ENCODE measurements around the gene C12orf42. TPM values are rescaled to one million over a fixed set of nuclear protein-coding genes. Genes with fewer than 3 reads are reported as not detected.

Gene C12orf42
- total RNA-seq, 2 experiments from 2014 or later = 0.19 to 0.24 TPM

DNA sequence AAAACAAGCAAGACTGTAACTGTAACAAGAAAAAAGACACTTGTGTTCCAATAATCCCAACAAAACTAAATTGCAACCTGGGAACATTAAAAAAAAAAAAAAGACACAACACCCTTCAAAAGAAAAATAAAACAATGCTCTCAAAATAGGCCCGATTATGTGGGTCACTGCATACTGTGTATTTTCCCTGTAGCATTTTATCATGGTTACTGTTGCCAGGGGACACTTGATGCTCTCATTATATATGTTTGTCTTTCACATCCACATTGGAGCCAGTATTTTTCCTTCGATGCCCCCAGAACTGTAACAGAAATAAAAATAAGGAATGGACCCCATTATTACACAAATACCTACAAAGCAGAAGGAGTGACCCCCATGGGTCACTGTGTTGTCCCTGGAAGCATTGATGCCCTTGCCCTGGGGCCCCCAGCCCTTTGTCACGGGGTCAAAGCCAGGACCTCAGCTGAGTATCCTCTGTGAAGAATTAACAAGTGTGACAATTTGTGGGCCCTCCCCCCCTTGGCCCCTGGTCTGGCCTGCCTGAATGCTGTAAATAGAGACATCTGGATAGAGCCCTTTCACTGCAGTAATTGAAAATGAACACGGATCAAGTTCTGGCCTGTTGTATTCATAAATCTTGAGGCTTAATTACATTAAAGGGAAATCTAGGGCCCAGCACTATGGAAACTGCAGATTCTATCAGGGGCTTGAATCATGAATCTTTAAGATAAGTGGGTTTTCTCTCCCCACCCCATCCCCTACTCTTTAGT, 72.8 kb downstream of the C12orf42 start:
- Mint-ChIP-seq H3K36me3 (peaks cover 15% of the 10 kb centered on the region), H3K27me3 (no peaks in the 10 kb centered on the region), H3K4me3 (no peak overlapping the region), H3K9me3 (peaks cover 10% of the 10 kb centered on the region), H3K4me1 (no peaks in the 10 kb centered on the region), H3K27ac (no peak overlapping the region)
- no peak for DNase-seq

DNA sequence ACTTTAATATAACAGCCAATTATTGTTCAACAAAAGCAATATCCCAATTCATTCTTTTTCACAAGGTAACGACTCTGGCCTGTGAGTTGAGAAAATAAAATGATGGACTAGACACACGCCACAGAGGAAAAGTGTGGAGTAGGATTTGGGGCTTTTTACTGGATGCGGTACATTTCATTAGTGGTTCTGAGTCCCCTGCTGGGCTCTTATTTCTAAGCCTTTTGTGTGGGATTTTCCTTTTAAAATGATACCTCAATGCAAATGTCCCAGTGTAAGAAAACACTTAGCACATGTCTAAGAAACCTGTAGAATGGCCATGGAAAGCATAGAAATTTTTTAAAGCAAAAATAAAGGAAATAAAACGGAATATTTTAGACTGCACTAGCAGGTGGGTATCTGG, 73.4 kb downstream of the C12orf42 start:
- no peak overlapping the region for H3K27ac Mint-ChIP-seq
- no peaks in the 10 kb centered on the region for H3K27me3 Mint-ChIP-seq
- peaks cover 9% of the 10 kb centered on the region for H3K36me3 Mint-ChIP-seq
- H3K4me1 Mint-ChIP-seq = no peaks in the 10 kb centered on the region
- DNase-seq = no peak
- H3K4me3 Mint-ChIP-seq = no peak overlapping the region
- peaks cover 5% of the 10 kb centered on the region for H3K9me3 Mint-ChIP-seq

DNA sequence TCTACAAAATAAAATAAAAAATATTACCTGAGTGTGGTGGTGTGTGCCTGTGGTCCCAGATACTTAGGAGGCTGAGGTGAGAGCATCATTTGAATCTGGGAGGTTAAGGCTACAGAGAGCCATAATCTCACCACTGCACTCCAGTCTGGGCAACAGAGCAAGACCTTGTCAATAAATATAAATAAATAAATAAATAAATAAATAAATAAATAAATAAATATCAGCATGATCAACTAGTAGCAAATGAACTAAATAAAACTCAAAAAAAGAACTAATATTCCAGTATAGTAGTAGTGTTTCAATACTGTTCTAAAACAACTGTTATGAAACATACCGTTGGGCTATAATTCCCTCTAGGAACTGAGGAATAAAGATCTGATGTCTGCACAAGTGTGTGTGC, 74.4 kb downstream of the C12orf42 start:
- Mint-ChIP-seq H3K27me3 (no peaks in the 10 kb centered on the region), H3K4me1 (no peaks in the 10 kb centered on the region), H3K36me3 (peaks cover 9% of the 10 kb centered on the region), H3K27ac (no peak overlapping the region), H3K4me3 (no peak overlapping the region), H3K9me3 (peaks cover 5% of the 10 kb centered on the region)
- no peak for DNase-seq

DNA sequence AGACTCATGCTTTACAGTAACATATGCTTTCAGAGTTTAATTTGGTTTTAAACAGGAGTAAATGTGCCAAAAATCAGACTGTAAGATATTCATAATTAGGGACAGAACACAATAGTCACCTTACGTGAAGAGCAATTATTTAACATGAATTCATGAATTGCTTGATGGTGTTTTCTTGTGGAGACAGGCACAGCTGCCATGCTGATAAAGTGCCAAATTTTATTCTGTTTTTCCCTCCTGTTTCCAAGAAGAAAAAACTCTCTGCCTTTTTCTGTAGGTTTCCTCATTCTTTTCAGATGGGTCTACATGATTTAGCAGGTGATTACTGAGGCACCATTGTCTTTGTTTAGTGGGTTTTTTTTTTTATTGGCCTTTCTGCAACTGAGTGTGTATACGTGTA, 80.1 kb downstream of the C12orf42 start:
- H3K27ac Mint-ChIP-seq = no peak overlapping the region
- no peak for DNase-seq

DNA sequence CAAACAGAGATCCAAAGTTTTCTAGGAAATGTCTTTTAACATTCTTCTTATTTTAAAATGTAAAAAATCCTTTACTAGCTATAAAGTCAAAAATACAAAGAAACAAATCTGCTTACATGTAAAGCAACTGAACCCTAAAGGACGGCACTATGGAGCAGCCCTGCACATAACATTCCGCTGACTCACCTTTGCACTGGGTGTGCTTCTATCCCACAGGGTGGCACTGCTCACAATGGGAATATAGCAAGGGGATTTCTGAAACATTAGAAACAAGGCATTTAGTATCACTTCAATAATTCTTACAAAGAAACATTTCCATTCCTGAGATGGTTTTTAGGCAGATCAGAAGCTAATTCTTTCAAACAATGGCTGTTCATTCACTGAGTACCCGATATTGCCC, 94.3 kb downstream of the C12orf42 start:
- Mint-ChIP-seq H3K4me3 (no peak overlapping the region), H3K9me3 (no peaks in the 10 kb centered on the region), H3K36me3 (peaks cover 3% of the 10 kb centered on the region), H3K27ac (no peak overlapping the region), H3K27me3 (no peaks in the 10 kb centered on the region), H3K4me1 (peaks cover 2% of the 10 kb centered on the region)
- DNase-seq = no peak

More for the DNA sequence above, 80.1 kb downstream of the C12orf42 start:
- no peaks in the 10 kb centered on the region for H3K4me1 Mint-ChIP-seq
- H3K9me3 Mint-ChIP-seq = peaks cover 4% of the 10 kb centered on the region
- H3K4me3 Mint-ChIP-seq = no peak overlapping the region
- peaks cover 7% of the 10 kb centered on the region for H3K36me3 Mint-ChIP-seq
- no peaks in the 10 kb centered on the region for H3K27me3 Mint-ChIP-seq

DNA sequence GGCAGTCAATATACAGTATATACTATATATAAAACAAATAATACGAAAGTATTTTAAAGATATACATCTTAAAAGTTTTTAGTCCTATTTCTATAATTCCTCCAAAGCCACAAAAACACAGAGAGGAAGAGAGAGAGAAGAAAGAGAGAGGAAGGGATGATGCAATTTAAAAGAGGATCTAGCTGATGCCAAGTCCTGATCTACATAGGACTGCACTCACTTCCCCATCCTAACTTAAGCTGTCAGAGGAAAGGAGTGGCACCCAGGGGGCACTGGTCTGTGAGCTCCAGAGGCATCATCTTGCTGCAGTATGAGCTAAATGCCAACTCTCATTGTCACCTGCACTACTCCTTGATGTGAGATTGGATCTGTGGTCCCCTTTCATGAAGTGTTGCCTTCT, 95.8 kb downstream of the C12orf42 start:
- H3K4me1 Mint-ChIP-seq = peaks cover 2% of the 10 kb centered on the region
- H3K27ac Mint-ChIP-seq = no peak overlapping the region
- DNase-seq = no peak
- H3K4me3 Mint-ChIP-seq = no peak overlapping the region
- H3K36me3 Mint-ChIP-seq = peaks cover 2% of the 10 kb centered on the region
- H3K9me3 Mint-ChIP-seq = no peaks in the 10 kb centered on the region
- H3K27me3 Mint-ChIP-seq = no peaks in the 10 kb centered on the region

DNA sequence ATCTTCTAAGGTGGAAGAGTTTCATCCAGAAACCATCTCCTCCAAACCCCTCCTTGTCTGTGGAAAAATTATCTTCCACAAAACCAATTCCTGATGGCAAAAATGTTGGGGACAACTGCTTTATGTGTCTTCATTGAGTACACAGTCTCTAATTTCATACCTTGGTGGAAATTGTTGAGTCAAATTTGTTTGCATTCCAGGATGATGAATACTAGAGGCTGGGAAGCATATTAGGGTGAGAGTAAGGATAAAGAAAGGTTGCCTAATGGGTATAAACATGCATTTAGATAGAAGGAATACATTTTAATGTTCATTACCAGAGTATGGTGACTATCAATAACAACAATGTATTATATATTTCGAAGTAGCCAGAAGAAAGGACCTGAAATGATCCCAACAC, 98.2 kb downstream of the C12orf42 start:
- Mint-ChIP-seq H3K27ac (no peak overlapping the region), H3K9me3 (no peaks in the 10 kb centered on the region), H3K4me3 (no peak overlapping the region), H3K4me1 (peaks cover 2% of the 10 kb centered on the region), H3K27me3 (no peaks in the 10 kb centered on the region), H3K36me3 (peaks cover 2% of the 10 kb centered on the region)
- DNase-seq = no peak

DNA sequence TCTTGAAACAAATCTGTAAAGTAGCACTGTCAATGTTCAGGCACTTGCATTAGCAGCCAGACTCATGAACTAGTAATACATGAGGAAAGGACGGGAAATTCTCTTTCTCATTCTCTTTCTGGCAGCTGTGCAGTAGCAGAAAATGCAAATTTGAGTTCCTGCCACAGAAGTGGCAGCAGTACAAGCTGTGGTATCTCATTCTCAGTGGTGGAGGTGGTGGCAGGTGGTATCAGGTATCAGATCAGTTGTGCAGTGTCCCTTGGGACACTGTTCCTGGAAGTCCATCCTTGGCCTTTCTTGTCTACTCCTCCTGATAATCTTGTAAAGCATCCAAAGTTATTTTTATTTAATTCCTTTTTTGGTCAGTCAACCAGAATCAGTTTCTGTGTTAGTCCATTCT, 103.0 kb downstream of the C12orf42 start:
- Mint-ChIP-seq H3K4me1 (no peaks in the 10 kb centered on the region), H3K27me3 (no peaks in the 10 kb centered on the region), H3K36me3 (peaks cover 2% of the 10 kb centered on the region), H3K9me3 (no peaks in the 10 kb centered on the region), H3K27ac (no peak overlapping the region), H3K4me3 (no peak overlapping the region)
- no peak for DNase-seq

DNA sequence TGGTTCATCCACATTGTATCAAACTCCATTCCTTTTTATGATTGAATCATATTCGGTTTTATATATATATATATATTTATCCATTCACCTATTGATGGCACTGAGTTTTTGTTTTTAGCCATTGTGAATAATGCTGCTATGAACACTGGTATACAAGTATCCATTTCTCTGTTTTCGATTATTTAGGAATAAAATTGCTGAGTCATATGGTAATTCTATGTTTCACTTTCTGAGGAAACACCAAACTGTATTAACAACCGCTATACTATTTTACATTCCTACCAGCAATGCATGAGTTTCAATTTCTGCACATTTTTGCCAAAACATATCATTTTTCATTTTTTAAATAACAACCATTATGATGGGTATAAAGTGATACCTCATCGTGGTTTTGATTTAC, 104.7 kb downstream of the C12orf42 start:
- H3K36me3 Mint-ChIP-seq = no peaks in the 10 kb centered on the region
- no peak for DNase-seq
- H3K27ac Mint-ChIP-seq = no peak overlapping the region
- H3K27me3 Mint-ChIP-seq = no peaks in the 10 kb centered on the region
- H3K9me3 Mint-ChIP-seq = no peaks in the 10 kb centered on the region
- no peaks in the 10 kb centered on the region for H3K4me1 Mint-ChIP-seq
- H3K4me3 Mint-ChIP-seq = no peak overlapping the region

DNA sequence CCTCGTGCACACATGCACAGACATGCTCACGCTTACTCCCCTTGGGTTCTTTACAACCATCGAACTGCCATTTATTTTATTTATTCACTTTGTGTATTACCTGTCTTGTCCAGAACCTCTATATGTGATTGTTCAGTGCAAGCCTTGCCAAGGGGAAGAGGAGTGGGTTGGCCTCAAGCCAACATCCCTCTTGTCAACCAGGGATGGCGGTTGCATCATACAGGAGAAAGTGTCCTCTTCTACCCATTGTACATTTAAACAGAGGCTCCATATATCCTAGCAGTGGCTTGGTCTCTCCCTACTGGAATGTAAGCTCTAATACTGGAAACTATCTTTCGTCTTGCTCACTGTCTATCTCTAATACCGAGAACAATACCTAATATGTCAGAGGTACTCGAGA, 108.4 kb downstream of the C12orf42 start:
- no peaks in the 10 kb centered on the region for H3K36me3 Mint-ChIP-seq
- no peak for DNase-seq
- no peak overlapping the region for H3K4me3 Mint-ChIP-seq
- H3K27ac Mint-ChIP-seq = no peak overlapping the region
- no peaks in the 10 kb centered on the region for H3K4me1 Mint-ChIP-seq
- H3K9me3 Mint-ChIP-seq = no peaks in the 10 kb centered on the region
- no peaks in the 10 kb centered on the region for H3K27me3 Mint-ChIP-seq

DNA sequence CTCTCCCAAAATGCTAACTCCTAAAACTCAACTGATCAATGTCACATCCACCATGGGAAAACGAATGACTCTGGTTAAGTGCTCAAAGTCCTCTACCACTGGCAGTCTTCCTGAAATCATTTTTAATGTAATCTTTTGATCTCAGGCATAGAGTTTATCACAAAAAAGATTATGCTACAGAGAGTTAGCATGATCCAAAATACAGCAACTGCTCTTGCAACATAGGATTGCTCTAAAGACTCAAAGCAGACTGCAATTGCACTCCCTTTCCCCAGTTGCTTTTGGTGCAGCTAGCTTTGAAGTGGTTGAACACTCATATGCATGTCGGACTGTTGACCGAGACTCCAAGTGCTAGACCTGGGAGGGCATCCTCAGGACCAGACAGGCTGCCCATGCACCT, 109.3 kb downstream of the C12orf42 start:
- Mint-ChIP-seq H3K27ac (no peak overlapping the region), H3K4me3 (no peak overlapping the region), H3K4me1 (no peaks in the 10 kb centered on the region), H3K9me3 (no peaks in the 10 kb centered on the region), H3K27me3 (no peaks in the 10 kb centered on the region), H3K36me3 (no peaks in the 10 kb centered on the region)
- no peak for DNase-seq

DNA sequence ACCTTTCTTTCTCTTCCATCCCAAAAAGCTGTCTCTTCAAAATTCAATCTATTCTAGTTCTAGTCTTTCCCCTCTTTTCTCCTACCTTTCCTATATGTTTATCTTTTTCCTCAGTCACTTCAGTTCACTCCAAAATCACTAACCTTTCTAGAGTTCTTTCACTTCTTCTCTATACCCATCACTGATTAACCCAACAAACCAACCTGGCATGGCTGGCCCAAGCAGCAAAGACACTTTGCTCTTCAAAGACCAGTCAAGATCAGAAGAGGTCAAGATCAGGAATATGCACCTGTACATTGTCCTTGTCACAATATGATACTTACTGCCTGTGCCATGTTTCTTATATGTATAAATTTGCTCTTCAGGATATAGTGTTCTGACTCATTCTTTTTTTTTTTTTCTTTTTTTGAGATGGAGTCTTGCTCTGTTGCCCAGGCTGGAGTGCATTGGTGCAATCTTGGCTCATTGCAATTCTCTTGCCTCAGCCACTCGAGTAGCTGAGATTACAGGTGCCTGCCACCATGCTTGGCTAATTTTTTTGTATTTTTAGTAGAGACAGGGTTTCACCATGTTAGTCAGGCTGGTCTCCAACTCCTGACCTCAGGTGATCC, 112.9 kb downstream of the C12orf42 start:
- Mint-ChIP-seq H3K36me3 (no peaks in the 10 kb centered on the region), H3K4me3 (no peak overlapping the region), H3K9me3 (no peaks in the 10 kb centered on the region), H3K27ac (no peak overlapping the region), H3K4me1 (no peaks in the 10 kb centered on the region), H3K27me3 (no peaks in the 10 kb centered on the region)
- no peak for DNase-seq

DNA sequence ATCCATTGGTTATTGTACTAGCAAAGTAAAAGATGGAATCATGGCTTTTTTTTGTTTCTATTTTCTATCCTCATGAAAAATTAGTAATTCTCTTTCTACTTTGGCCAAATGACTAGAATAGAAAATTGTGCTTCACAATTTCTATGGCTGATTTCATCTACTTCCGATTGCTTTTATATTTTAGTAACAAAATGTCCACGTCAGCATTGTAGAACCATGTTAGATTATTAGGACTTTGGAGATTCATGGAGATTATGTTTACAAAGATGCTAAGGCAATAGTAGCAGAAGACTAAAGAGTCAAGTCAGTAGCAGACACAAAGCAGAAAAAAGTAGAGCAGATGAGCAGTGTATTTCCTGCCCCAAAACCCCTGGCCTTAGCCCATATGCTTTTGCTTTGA, 113.6 kb downstream of the C12orf42 start:
- Mint-ChIP-seq H3K27me3 (no peaks in the 10 kb centered on the region), H3K27ac (no peak overlapping the region), H3K4me1 (no peaks in the 10 kb centered on the region), H3K4me3 (no peak overlapping the region), H3K9me3 (no peaks in the 10 kb centered on the region), H3K36me3 (no peaks in the 10 kb centered on the region)
- no peak for DNase-seq

DNA sequence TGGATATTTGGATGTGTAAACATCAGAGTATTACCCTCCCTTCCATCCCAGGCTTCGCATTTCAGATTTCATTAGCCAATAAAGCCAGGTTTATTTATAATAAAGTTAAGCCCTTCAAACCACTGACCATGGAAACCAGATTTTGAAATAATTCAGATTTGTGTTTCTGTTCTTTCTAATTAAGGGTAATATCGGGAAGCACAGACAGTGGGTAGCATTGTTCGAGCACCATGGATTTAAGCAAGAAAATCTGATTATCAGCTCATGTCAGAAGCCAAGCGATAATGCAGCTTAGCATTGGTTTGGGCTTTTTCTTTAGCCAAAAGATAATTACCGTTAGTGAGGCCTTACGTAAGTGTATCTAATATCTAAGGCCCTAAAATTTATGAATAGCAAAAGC, 116.1 kb downstream of the C12orf42 start:
- Mint-ChIP-seq H3K27me3 (no peaks in the 10 kb centered on the region), H3K9me3 (no peaks in the 10 kb centered on the region), H3K4me3 (no peak overlapping the region), H3K27ac (no peak overlapping the region), H3K36me3 (no peaks in the 10 kb centered on the region), H3K4me1 (no peaks in the 10 kb centered on the region)
- DNase-seq = no peak

DNA sequence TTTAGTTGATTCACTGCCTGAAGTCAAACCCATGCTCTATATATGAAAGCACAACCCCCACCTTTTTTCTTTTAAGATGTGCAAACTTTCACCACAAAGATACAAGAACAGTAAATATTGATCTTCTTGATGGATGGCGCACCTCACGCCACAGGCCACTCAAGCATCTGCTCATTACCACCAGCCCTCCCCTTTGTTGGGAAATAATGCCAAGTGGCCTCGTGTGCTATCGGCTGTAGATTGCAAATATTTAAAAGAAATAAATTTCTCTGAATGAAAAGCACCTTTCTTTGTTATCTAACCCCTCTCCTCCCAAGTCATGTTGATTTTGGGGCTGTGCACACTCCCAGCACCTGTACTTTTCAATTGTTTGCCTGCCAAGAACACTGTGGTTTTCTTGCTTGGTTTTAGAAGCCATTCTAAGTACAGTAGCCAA, 122.7 kb downstream of the C12orf42 start:
- H3K27ac Mint-ChIP-seq = peak overlapping the region; percentile 42
- DNase-seq = no peak
- H3K4me3 Mint-ChIP-seq = no peak overlapping the region
- peaks cover 8% of the 10 kb centered on the region for H3K9me3 Mint-ChIP-seq
- peaks cover 2% of the 10 kb centered on the region for H3K36me3 Mint-ChIP-seq
- peaks cover 22% of the 10 kb centered on the region for H3K4me1 Mint-ChIP-seq
- no peaks in the 10 kb centered on the region for H3K27me3 Mint-ChIP-seq

DNA sequence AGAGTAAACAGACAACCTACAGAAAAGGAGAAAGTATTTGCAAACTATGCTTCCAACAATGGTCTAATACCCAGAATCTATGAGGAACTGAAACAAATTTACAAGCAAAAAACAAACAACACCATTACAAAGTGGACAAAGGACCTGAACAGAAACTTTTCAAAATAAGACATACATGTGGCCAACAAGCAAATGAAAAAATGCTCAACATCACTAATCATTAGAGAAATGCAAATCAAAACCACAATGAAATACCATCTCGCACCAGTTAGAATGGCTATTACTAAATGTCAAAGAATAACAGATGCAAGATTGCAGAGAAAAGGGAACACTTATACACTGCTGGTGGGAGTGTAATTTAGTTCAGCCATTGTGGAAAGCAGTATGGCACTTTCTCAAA, 125.8 kb downstream of the C12orf42 start:
- peaks cover 11% of the 10 kb centered on the region for H3K36me3 Mint-ChIP-seq
- H3K9me3 Mint-ChIP-seq = peaks cover 8% of the 10 kb centered on the region
- peaks cover 22% of the 10 kb centered on the region for H3K4me1 Mint-ChIP-seq
- H3K27me3 Mint-ChIP-seq = no peaks in the 10 kb centered on the region
- DNase-seq = no peak
- H3K27ac Mint-ChIP-seq = no peak overlapping the region
- H3K4me3 Mint-ChIP-seq = no peak overlapping the region
